Kidney (tissue), 14 donors: ENCODE measurements around the gene EML5. TPM values are rescaled to one million over a fixed set of nuclear protein-coding genes. Genes with fewer than 3 reads are reported as not detected.

Experiments
- DNase-seq, 5 donors: peaks; one replicate each; pipeline ENCODE4 v3.0.0-alpha.2; 2013 to 2020
- FAIRE-seq: peaks from 2 replicates; lab custom pipeline; 2012; peaks lifted over from hg19 to GRCh38; lab: Jason Lieb, UNC
- H3K27ac ChIP-seq, 2 donors: one replicate each; pipeline ENCODE4 v1.7.0; 2013; ENCODE audit warnings: low read depth in 2 of 2, low read length in 2 of 2, inconsistent platforms in 1 of 2
- H3K27me3 ChIP-seq: one replicate; pipeline ENCODE4 v1.7.1; 2013; ENCODE audit warnings: low read length, inconsistent platforms; ENCODE audit not compliant: control insufficient read depth, insufficient read depth
- H3K36me3 ChIP-seq, 3 donors: one replicate each; pipeline versions ENCODE4 v1.7.0 to v1.7.1; 2013; ENCODE audit warnings: low read length in 3 of 3, control low read depth in 1 of 3, inconsistent platforms in 1 of 3; ENCODE audit not compliant: insufficient read depth in 3 of 3, control insufficient read depth in 2 of 3
- H3K4me1 ChIP-seq, 3 donors: one replicate each; pipeline versions ENCODE4 v1.7.0 to v1.7.1; 2013; ENCODE audit warnings: low read length in 3 of 3, inconsistent platforms in 1 of 3, low read depth in 1 of 3; ENCODE audit not compliant: control insufficient read depth in 2 of 3, insufficient read depth in 2 of 3
- H3K4me3 ChIP-seq, 3 donors: one replicate each; pipeline versions ENCODE4 v1.7.0 to v1.8.1; 2013; ENCODE audit warnings: low read length in 3 of 3, control low read depth in 1 of 3, inconsistent platforms in 1 of 3
- H3K9ac ChIP-seq, 3 donors: one replicate each; pipeline versions ENCODE4 v1.7.0 to v1.7.1; 2013; ENCODE audit warnings: low read length in 3 of 3, control low read depth in 1 of 3, inconsistent platforms in 1 of 3
- H3K9me3 ChIP-seq, 3 donors: one replicate each; pipeline versions ENCODE4 v1.7.0 to v1.7.1; 2013; ENCODE audit warnings: low read length in 3 of 3, control low read depth in 1 of 3, inconsistent platforms in 1 of 3; ENCODE audit not compliant: control insufficient read depth in 2 of 3, insufficient read depth in 1 of 3
- CTCF ChIP-seq: IDR thresholded peaks from 3 replicates; pipeline ENCODE4 v1.5.1; 2012; ENCODE audit warnings: mild to moderate bottlenecking, moderate library complexity, borderline replicate concordance; ENCODE audit not compliant: insufficient read depth; ENCODE audit errors: extremely low read depth
- intact Hi-C: fragments of 100-400 bp; cut with DNase I; formaldehyde crosslinking; loops from one replicate; pipeline ENCODE4 v1.11.1; 2022
- polyA plus RNA-seq: library from polyadenylated mRNA; stranded (reverse); fragments of 350-450 nt; fragmentation: Illumina TruSeq; extraction: RNeasy Lipid Tissue Mini Kit (QIAGEN cat#74804); gene quantifications from one replicate; pipeline ENCODE4 v1.2.3, GENCODE V29; 2014; ENCODE audit warnings: low read depth, low replicate concordance; ENCODE audit not compliant: insufficient read depth
- total RNA-seq: library from RNA; stranded (reverse); fragmentation: NEBNext Ultra II Directional; extraction: Animal tissue kit (Norgen Biotek cat#: 25700); gene quantifications from one replicate; pipeline ENCODE4 v1.2.1, GENCODE V29; 2021
- donor health status: control.
- donor health status: control.
- donor health status: control.
- donor health status: control.
- donor health status: control.
- donor health status: DM: yes; HTN: yes; CAD: no.
- donor health status: Normal renal cell carcinoma (clear cell type).

EML5 gene
- total and polyA plus RNA-seq, 2 donors from 2014 or later = 0.26 to 2.8 TPM

GRCh38 chr14:88834883-88835431 lies 42.2 kb upstream of the EML5 start:
- no peak for DNase-seq
- H3K27me3 ChIP-seq = no peaks in the 10 kb centered on the region
- peaks cover 0 to 5% (median 0%) of the 10 kb centered on the region in 3 donors for H3K4me1 ChIP-seq
- H3K36me3 ChIP-seq = no peaks in the 10 kb centered on the region
- H3K9me3 ChIP-seq = no peaks in the 10 kb centered on the region
- no peak for FAIRE-seq
- intact Hi-C loops = no loop called here
- no peak overlapping the region for H3K9ac ChIP-seq
- TF ChIP-seq CTCF = no peak
- H3K4me3 ChIP-seq = no peak overlapping the region
- H3K27ac ChIP-seq = no peak overlapping the region

DNA sequence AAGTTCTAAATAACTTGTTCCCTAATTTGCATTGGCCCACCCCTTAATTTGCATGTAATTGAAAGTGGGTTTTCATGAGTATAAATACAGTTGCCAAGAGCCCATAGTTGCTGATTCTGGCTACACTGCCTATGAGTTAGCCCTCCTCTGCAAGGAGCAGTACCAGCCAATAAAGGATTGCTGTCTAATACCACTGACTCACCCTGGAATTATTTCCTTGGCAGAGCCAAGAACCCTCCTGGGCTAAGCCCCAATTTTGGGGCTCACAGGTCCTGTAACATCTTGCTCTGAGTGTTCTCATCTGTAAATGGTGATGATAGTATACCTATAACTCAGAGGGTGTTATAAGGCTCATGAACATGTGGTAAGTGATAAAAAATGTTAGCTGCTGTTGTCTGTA lies 38.5 kb upstream of the EML5 start:
- TF ChIP-seq CTCF = no peak

GRCh38 chr14:88829685-88830302 lies 37.0 kb upstream of the EML5 start:
- no peak for FAIRE-seq

More for the DNA sequence above, 38.5 kb upstream of the EML5 start:
- H3K36me3 ChIP-seq = no peaks in the 10 kb centered on the region
- H3K9me3 ChIP-seq = no peaks in the 10 kb centered on the region
- no peak overlapping the region for H3K27ac ChIP-seq
- intact Hi-C loops = no loop called here
- DNase-seq (no peak), FAIRE-seq (no peak)
- no peaks in the 10 kb centered on the region for H3K27me3 ChIP-seq
- no peak overlapping the region for H3K4me3 ChIP-seq
- peaks cover 0 to 5% (median 0%) of the 10 kb centered on the region in 3 donors for H3K4me1 ChIP-seq
- H3K9ac ChIP-seq = no peak overlapping the region

More at GRCh38 chr14:88829685-88830302, 37.0 kb upstream of the EML5 start:
- Histone ChIP-seq H3K4me1 (peaks cover 3 to 4% (median 3%) of the 10 kb centered on the region in 3 donors), H3K27ac (no peak overlapping the region), H3K36me3 (no peaks in the 10 kb centered on the region), H3K27me3 (no peaks in the 10 kb centered on the region), H3K4me3 (no peak overlapping the region), H3K9me3 (no peaks in the 10 kb centered on the region), H3K9ac (no peak overlapping the region)
- intact Hi-C loops = no loop called here
- no peak for TF ChIP-seq CTCF
- DNase-seq = no peak
